Stimulated activated CD4-positive, alpha-beta T cell treated with anti-CD3 and anti-CD28 coated beads, Interleukin-2, amount 100 ng/mL, for 48 hours (primary cell): ENCODE data around the gene ARHGAP26.

Experiments
- DNase-seq, 2 donors: peaks; one replicate each; pipeline ENCODE4 v3.0.0-alpha.2; 2020

The ARHGAP26 gene

DNA sequence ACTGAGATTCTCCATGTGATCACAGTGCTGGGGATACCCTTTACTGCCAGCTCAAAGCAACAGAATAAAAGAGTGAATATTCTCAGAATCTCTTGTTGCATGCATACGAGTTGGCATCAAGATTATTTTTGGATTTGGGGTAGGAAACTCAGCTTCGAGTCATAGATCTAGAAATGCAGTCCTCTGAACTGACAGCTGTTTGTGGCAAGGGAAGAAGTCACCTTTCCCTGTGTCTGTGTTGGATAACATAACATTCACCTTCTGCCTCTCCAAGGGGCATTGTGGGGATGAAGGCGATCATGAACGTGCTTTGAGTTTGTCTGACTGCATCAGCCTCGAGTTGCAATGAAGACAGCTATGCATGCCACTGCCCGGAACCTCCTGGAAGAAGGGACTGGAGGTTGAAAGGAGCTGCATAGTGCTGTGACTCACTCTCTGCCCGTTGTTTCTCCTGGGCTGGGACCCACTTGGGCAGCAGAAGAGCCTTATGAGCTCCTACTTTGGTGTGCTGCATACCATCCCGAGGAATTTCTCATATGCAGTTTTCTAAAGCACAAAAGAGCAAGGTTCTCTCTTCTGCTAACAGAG, 231.7 kb downstream of the ARHGAP26 start:
- DNase-seq: no peak

DNA sequence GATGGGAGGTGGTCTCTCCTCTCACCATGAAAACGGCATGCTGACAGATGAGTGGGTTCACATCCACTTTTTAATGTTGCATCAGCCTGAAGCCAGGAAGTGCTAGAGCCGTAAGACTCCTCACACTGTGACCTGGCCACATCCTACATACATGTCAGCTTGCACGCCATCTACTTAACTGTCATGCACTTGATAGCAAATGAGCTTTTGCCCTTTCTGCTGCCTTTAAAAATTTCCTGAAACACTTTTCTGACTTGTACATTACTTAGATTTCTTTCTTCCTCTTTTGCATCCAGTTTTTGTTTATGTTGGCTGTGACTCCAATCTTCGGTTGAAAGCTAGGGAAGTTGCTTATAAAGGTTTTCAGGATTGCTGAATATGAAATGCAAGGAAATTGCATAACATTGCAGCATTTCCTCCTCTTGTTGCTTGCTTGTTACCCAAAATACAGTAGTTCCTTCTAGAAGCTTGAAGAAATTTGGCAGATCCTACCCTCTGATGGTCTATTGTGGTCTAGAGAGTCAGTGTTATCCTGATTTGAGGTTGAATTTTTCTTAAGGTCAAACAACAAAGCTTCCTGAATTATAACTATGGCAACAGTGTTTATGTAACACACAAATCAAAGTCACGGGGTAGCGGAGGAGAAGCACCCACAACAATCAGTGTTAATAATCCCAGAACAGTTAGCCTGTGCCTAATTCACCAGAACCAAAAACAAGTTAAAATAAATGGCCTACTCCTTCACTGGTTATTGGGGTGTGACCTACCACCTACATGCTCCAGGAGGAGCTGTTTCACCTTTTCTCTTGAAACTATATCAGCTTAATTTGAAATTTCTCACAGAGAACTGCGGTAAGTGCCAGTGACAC, 232.5 kb downstream of the ARHGAP26 start:
- no peak for DNase-seq

DNA sequence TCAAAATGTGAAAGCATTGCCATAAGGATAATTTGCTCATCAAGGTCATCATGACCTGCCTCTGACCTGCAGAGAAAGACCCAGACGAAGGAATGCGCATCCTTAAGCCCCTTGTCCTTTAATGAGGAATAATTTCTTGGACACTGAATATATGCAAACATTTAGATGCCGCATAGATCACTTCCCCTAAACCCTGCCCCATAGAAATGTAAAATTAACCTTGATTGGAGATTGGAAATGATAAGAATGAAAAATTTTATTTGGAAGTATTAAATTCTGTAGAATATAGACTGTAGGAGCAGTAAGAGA, 233.1 kb downstream of the ARHGAP26 start:
- no peak for DNase-seq

DNA sequence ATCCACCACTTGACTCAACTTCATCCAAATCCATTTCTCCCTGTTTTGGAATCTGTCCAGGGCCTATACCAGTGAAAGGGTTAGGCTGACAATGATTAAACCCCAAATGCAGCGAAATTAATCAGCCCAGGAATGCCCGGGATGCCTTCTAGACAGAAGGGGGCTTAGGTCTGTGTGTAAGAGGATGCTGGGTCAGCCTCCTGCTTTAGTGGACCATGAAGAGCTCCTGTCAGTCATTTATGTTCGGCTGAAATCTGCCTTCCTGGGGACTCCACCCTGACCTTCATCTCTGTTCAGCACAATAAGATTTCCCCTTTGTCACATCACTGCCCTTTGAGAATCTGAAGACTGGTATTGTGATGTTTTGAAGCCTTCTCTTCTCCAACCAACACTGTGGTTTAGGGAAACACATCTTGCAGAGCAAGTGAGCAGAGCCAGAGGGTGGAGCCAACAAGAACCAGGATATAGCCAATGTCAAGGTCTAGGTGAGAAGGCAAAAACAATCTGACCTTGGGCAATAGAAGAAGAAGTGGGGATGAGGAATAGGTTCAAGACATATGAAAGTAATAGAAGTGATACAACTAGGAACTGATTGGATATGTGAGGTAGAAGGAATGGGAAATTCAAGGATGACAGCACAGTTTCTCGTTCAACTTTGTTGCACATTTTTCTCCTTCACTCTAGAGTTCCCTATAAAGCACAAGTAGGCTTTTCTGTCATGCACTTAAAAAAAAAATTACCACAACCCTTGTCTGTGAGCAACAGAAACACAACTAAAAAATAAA, 234.4 kb downstream of the ARHGAP26 start:
- no peak for DNase-seq

DNA sequence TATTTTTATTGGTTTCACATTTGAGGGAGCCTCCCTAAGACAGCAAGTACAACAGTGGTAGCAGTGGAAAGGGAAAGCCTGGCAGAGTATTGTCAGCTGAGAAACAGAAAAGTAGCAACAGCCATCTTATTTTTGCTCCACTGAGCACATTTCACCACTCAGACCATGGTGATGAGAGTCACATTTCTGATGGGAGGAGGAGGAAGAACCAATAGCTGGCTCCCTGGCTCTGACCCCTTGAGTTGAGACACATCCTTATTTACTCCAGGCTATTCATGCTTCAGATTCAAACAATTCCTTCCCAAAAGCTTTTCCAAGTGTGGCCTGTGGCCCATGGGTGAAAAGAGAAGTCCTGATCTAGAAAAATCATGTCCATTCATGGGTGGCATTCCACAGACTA, 236.3 kb downstream of the ARHGAP26 start:
- DNase-seq: no peak

DNA sequence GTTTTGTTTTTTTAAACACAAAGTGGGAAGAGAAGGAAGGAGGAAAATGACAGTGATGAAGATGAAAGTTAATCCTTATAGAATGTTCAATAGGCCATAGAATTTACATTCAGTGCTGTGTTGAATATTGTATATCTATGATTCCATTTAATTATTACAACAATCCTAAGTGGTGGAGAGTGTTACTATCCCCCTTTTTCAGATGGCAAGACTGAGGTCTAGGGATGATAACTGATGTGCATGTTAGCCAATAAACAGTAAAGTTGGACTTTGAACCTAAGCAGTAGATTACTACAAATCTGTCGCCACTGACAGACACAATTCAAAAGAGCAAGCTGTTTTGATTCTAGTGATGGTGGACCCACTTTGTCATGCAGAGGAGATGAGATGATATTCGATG, 237.9 kb downstream of the ARHGAP26 start:
- DNase-seq: no peak

DNA sequence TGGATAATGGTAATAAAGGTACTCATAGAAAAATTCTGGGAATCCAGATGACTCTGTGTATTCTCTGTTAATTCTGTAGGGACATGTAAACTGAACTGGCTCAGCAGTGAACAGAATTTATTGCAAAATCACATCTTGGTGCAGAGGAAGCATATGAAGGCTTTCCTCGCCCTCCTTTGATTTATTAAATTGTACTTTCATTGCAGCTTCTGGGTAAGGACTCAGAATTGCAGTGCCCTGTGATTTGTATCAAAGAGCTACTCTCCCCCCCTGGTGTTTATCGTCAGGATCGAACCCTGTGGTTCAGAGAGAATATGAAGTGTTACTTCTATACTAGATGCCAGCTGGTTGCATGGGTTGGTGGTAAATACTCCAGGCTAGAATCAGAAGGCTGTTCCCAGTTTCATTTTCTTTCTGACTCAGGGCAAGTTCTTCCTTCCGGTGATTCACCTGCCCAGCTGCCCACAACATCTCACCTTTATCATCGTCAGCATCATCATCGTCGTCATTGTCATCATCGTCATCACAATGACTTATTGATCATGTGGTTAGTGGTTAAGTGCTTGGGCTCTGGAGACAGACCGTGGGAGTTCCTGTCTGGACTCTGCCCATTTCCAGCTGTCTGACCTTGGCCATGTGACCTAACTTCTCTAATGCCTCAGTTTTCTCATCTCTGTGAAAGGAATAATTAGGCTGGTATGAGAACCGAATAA, 238.8 kb downstream of the ARHGAP26 start:
- DNase-seq: peak; percentile 45 to 72

DNA sequence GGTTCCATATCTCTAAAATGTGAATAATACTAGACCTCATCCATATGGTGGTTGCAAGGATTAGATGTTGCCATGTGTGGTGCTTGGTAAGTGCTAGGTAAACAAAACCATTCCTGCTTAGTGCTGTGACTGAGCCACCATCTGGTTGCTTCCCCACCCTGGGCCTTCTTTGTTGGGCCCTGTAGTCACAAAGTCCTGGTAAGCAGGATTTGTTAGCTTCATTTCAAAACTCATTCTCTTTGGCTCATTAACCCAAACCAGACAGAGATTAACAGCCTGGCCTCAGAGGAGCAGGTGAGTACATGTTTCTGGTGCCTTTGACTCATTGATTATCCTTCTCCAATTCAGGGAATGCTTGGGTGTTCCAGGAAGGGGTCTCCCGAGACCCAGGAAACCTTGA, 240.2 kb downstream of the ARHGAP26 start:
- DNase-seq: no peak

DNA sequence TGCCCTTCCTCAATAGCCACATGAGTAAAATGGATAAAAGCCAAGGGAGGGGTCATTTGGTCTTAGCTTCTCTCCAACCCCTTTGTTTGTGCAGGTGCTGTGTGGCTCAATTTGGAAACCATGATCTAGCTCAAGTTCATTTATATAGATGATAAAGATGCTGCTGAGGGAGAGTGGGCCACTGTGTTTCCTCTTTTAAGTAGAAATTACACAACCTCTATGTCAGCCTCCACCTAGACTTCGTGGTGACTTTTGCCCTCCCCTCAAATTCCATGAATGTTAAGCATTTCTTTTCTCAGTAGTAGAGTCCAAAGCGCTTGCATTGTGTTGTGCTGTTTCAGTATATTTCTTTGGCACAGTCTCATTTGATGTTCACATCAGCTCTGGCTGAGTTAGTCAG, 241.4 kb downstream of the ARHGAP26 start:
- no peak for DNase-seq

DNA sequence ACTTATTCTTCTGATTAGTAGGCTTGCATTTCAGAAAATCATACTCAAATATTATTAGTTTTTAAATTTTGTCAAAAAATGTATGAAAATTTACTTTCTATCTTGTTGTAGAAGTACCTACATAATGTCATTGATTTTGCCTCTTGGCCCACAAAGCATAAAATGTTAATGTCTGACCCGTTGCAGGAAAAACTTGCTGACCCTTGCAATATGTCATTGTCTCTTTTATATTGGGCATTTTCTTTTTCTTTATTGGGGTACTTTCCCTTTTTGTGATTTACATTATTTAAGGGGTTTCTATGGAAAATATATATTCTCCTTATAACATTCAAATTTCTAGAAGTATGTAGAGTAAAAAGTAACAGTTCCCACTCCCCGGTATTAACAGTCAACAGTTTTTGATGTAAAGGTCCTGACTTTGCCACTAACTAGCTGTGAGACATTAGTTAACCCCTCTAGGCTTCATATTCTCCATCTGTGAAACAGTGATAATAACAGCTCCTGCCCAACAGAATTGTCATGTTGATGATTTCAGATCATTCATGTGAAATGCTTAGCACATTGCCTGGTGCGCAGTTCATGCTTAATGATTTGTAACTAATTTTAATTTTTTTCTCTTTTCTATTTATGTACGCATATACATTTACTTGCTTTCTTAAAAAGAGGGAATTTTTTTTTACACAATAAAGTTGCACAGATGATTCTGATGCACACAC, 243.2 kb downstream of the ARHGAP26 start:
- DNase-seq: no peak

DNA sequence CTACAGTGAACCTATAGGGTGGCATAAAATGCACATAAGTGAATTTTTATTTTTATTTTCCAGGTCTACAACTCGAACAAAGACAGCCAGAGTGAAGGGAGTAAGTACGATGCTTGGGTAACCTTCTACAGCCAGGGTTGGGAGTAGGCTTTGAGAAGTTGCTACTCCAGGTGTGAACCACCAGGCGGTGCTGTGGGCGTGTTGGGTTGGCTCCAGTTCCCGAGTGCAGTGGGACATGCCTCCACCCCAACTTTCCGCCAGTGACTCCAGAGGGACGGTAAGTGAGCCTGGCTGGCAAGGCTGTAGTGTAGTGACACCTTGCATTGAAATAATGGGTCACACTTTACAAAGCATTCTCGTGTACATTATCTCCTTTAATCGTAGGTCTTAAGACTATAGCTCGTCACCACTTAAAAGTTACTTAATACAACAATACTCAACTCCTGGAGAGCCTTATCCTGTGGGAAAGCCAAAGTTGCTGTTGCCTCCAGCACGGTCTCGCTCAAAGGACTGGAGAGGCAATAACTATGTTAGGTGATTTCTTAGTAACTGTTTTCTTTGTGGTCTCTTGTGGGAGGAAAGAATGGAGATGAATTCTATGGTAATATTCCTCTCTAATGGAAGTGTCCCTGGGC, 244.0 kb downstream of the ARHGAP26 start:
- DNase-seq: peak in 1 of 2 donors; percentile 43

DNA sequence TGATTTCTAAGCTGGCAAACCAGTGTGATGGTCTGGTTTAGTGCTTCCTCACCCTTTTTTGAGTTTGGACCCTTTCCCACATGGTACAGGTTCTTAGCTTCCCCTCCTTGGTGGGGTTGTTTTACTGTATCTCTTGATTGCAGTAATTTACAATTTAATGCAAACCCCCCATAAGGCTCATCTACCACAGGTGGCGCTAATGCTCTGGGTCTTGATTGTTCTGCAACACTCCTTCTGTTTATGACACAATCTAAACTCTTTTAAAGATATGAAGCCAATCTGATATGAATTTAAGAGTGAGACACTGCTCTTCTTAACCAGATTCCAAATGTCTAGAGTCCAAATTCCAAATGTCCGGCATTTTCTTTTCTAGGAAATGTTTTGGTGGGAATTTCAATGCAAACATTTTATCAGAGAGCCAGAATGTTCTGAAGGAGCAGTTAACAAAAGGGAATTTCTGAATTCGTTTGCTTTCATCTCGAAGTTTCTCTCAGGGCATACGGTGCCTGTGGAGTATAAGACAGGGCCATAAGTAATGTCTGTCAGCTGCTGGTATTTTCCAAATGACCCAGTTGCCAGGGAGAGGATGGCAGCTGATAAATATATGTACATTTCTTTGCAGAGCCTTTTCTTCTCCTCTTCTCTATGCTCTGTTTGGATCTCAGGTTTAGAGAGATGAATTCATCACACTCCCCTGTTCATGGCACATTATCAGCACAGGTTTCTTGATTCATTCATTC, 246.8 kb downstream of the ARHGAP26 start:
- DNase-seq: peak; percentile 43 to 49

DNA sequence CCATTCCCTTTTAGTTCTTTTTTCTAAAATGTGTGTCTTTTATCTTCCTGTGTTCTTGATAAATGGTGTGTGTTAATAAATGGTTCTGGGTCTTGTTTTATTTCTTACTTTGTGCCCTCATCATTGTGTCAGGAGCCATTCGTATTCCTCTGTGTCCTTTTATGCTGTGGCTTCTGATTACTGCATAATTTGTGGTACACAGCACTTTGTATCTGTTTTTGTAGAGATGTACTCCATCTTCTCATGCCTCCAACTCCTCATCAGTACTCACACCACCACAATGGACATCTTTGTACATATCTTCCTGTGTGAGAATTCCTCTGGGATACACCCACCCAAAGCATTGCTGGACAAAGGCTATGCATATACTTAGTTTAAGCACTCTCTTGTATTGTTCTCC, 247.4 kb downstream of the ARHGAP26 start:
- no peak for DNase-seq

DNA sequence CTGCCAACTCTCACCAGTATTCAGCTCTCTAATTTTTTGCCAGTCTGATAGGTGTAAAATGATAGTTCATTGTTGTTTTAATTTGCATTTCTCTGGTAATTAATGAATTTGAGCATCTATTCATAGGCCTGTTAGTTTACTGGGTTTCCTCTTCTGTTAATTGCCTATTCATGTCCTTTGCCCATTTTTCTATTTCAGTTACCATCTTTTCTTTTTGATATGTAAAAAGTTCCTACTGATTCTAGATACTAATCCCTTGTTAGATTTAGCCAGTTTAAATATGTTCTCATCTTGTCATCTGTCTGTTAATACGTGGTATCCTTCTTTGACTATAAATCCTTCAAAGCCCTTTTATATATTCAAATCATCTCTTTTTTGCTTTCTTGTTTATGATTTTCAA, 247.8 kb downstream of the ARHGAP26 start:
- no peak for DNase-seq

DNA sequence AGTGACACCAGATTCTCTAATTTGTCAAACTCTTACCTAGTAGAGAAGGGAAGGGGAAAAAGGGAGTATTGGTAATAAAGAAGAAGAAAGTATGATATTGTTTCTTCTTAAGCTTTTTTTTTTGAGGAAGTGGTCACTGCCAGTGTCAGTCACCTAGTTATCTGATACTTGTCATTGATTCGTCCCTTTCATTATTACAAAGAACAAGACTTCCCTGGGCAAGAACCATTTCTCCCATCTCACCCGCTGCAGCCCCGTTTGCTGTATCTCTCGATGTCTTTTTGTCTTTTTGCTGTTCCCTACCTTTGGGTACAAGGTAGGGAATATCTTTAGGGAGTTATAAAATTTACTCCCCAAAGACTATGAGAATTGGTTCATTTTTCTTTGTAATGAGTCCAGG, 249.0 kb downstream of the ARHGAP26 start:
- no peak for DNase-seq

DNA sequence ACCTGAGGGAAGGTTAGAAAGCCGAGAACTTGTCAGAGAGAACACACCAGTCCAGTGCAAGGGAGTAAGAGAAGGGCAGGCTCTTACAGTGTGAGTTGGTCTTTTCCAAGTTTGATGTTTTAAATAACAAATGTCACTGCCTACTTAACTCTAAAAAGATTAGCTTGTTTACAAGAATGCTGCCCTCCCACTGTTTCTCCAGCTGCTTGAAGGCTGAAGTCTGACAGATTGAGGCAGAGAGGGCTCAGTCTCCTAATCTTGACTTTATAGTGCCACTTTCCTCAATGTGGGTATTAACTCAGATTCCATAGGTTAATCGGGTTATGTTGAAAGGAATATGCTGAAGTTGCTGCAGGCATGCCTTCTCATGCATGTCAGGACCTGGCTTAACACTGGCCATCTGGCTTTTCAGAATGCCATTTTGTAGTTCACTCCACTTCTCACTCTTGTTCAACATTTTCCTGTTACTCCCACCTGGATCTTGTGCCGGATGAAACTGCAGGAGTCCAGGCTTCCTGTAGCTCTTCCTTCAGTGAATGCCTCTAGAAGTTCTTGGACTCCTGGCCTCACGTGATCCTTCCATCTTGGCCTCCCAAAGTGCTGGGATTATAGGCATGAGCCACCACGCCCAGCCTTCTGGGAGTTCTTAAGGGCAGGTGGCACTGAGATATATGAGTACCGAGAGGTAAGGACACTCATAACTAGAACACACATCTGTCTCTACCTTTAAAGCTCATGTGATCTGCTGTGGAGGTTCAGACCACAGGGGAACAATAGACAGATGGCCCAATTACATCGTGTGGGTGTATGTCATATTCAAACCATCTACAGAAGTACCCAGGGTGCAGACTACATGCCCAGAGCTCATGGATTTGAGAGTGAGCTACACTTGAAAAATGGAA, 249.7 kb downstream of the ARHGAP26 start:
- DNase-seq: no peak

DNA sequence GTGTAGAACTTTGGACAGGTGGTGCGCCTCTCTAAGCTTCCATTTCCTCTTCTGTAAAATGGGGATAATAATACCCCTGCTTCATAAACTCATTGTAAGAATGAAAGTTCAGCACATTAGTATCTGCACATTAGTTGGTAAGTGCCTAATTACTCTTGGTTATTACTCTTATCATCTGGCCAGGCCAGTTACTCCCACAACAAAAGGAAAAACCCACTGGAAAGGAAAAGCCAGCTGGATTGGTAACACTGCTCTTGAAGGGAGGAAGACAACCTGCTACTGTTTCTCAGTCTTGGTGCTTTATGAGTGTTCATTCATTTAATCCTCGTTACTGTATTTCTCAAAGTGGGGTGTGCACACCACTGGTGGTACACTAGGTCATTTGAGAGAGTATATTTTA, 251.4 kb downstream of the ARHGAP26 start:
- no peak for DNase-seq

DNA sequence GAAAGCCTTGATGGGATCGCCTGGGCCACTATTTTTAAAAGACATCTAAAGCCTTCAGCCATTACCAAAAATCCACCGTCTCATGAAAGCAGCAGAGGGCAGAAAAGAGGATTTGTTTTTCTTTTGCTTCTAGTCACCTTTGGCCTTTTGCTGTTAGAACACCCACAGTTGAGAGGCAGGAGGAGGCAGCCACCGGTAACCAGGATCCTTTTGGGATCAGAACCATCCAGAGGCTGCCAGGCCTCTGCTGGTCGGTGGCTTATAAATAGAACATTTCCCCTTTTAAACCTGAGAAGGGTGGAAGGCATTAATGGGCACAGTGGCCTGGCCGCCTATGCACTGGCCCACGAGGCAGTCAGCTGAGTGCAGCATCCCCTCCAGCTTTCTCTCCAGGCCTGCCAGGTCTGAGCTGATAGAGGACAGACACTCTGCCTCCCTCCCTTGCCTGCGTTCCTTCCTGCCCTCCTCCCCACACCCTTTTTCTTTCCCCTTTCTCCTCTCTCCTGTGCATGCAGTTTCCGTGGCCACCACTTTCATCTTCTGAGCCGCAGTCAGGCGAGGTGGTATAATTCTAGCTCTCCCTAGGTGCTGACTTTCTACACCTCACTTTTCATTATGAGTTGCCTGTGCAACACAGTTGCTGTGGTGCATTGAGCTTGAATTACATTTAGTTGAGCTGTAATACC, 253.4 kb downstream of the ARHGAP26 start:
- DNase-seq: peak in 1 of 2 donors; percentile 39

DNA sequence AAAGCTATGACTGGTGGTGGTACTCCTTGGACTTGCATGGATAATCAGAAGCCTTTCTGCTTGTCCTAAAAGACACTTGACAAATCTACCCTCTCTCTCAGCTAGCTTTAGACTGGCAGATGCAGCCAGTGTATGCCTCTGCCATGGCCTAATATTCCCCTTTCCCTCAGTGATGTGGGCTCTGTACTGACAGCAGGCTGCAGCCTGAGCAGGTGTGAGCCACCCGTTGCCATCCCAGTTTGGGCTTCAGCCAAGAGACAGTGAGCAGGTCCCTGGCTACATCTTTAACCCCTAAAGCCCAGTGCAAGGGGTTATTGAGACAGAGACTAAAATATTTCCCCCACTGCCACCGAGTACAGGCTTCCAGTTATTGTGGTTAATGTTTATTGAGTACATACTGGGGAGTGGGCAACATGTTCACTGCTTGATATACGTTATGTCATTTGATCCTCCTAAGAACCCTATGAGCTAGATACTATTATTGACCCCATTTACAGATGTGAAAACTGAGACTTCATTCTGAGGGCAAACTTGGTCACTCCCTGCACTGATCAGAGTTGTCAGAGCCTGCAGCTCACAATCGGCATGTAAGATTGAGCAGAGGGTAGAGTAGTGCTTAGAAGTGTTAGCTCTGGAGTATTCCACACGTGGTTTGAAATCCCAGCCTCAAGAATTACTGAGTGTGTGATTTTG, 254.2 kb downstream of the ARHGAP26 start:
- no peak for DNase-seq
